GM12878 (cell line): ENCODE measurements around the gene ABL2. TPM values are rescaled to one million over a fixed set of nuclear protein-coding genes. Genes with fewer than 3 reads are reported as not detected.

ENCODE experiments used
- CBX3 ChIP-seq: fragments of 200-600 bp; sonication (generic); IDR thresholded peaks from 2 replicates; pipeline ENCODE4 v1.6.1; 2016; ENCODE audit warnings: low read depth, borderline replicate concordance
- GATAD2B ChIP-seq: fragments of 450-650 bp; conservative IDR thresholded peaks from 2 replicates; pipeline ENCODE4 v1.6.1; 2017; ENCODE audit warnings: low read depth, mild to moderate bottlenecking, moderate library complexity
- HDAC2 ChIP-seq: fragments of 200-600 bp; sonication (generic); IDR thresholded peaks from 2 replicates; pipeline ENCODE4 v1.6.1; 2017
- IRF5 ChIP-seq: fragments of 450-650 bp; IDR thresholded peaks from 2 replicates; pipeline ENCODE4 v1.6.1; 2017; ENCODE audit warnings: borderline replicate concordance
- MEF2A ChIP-seq: IDR thresholded peaks from 2 replicates; pipeline ENCODE4 v1.6.1; 2011; ENCODE audit warnings: low read depth, mild to moderate bottlenecking, low read length, moderate library complexity; ENCODE audit not compliant: insufficient read depth
- NFYA ChIP-seq: IDR thresholded peaks from 2 replicates; pipeline ENCODE4 v1.6.1; 2011; ENCODE audit warnings: low read depth, mild to moderate bottlenecking, low read length, improper control_type of control experiment, borderline replicate concordance
- NFYB ChIP-seq: IDR thresholded peaks from 2 replicates; pipeline ENCODE4 v1.6.1; 2011; ENCODE audit warnings: low read depth, mild to moderate bottlenecking, low read length, improper control_type of control experiment, moderate library complexity; ENCODE audit not compliant: insufficient read depth
- POLR2AphosphoS2 ChIP-seq: IDR thresholded peaks from 2 replicates; pipeline ENCODE4 v1.6.1; 2011; ENCODE audit warnings: low read depth, mild to moderate bottlenecking, low read length, improper control_type of control experiment, moderate library complexity
- RCOR1 ChIP-seq: conservative IDR thresholded peaks from 2 replicates; pipeline ENCODE4 v1.6.1; 2012; ENCODE audit warnings: low read depth, low read length, improper control_type of control experiment
- SMAD5 ChIP-seq: IDR thresholded peaks from 2 replicates; pipeline ENCODE4 v1.6.1; 2016; ENCODE audit warnings: antibody characterized with exemption, low read depth
- SMC3 ChIP-seq: IDR thresholded peaks from 2 replicates; pipeline ENCODE4 v1.6.1; 2011; ENCODE audit warnings: low read length, improper control_type of control experiment, borderline replicate concordance
- SP1 ChIP-seq: IDR thresholded peaks from one replicate; pipeline ENCODE4 v1.6.1; 2011; ENCODE audit warnings: low read depth, low read length
- SPI1 ChIP-seq: IDR thresholded peaks from 2 replicates; pipeline ENCODE4 v1.6.1; 2011; ENCODE audit warnings: low read depth, mild to moderate bottlenecking, low read length, moderate library complexity, borderline replicate concordance; ENCODE audit not compliant: insufficient read depth
- STAT3 ChIP-seq: IDR thresholded peaks from 2 replicates; pipeline ENCODE4 v1.6.1; 2011; ENCODE audit warnings: low read depth, low read length, improper control_type of control experiment
- TARDBP ChIP-seq: IDR thresholded peaks from 2 replicates; pipeline ENCODE4 v1.6.1; 2016; ENCODE audit warnings: borderline replicate concordance
- ZNF217 ChIP-seq: fragments of 450-650 bp; IDR thresholded peaks from 2 replicates; pipeline ENCODE4 v1.6.1; 2017; ENCODE audit warnings: antibody characterized with exemption, mild to moderate bottlenecking
- ZNF384 ChIP-seq: IDR thresholded peaks from 2 replicates; pipeline ENCODE4 v1.6.1; 2012; ENCODE audit warnings: low read depth, mild to moderate bottlenecking, low read length, improper control_type of control experiment, borderline replicate concordance
- polyA plus RNA-seq, 11 experiments: library from polyadenylated mRNA; depleted of rRNA in 4 of 11; unstranded in 6 of 11; stranded (reverse) in 5 of 11; fragments of >200 nt; fragmentation: Nextera tagmentation in 4 of 11; fragmentation: Illumina TruSeq in 1 of 11; extraction: Ambion mirVana in 4 of 11; extraction: Trizol in 1 of 11; gene quantifications; 1 replicate in 1 of 11; 2 replicates in 10 of 11; pipeline versions ENCODE4 v1.2.1 to v1.2.3, GENCODE V29; 2011 to 2016; ENCODE audit warnings: inconsistent platforms in 2 of 11, missing spikeins in 2 of 11, low read depth in 1 of 11
- total RNA-seq, 4 experiments: library from RNA; depleted of rRNA in 3 of 4; stranded (reverse); fragments of >200 nt in 3 of 4; fragmentation: Illumina TruSeq in 1 of 4; extraction: Trizol in 1 of 4; gene quantifications; 2 replicates each; pipeline versions ENCODE4 v1.2.1 to v1.2.3, GENCODE V29; 2013 to 2021
- TF ChIP-seq, protein P1 (sequence below): fragments of 450-650 bp; IDR thresholded peaks from 2 replicates; pipeline ENCODE4 v1.6.1; 2016; ENCODE audit warnings: mild to moderate bottlenecking
- TF ChIP-seq, protein P2 (sequence below): IDR thresholded peaks from 2 replicates; pipeline ENCODE4 v1.6.1; 2012; ENCODE audit warnings: improper control_type of control experiment, low read depth, low read length; ENCODE audit not compliant: insufficient replicate concordance
- TF ChIP-seq, protein P3 (sequence below): fragments of 450-650 bp; conservative IDR thresholded peaks from 2 replicates; pipeline ENCODE4 v1.6.1; 2017; ENCODE audit warnings: mild to moderate bottlenecking, moderate library complexity

Gene ABL2
- total and polyA plus RNA-seq, 10 of the 15 experiments (the other 5 are each of a cell fraction or from before 2014, with no cell fraction given): 0.57 to 9.4 (median 3.6) TPM

DNA sequence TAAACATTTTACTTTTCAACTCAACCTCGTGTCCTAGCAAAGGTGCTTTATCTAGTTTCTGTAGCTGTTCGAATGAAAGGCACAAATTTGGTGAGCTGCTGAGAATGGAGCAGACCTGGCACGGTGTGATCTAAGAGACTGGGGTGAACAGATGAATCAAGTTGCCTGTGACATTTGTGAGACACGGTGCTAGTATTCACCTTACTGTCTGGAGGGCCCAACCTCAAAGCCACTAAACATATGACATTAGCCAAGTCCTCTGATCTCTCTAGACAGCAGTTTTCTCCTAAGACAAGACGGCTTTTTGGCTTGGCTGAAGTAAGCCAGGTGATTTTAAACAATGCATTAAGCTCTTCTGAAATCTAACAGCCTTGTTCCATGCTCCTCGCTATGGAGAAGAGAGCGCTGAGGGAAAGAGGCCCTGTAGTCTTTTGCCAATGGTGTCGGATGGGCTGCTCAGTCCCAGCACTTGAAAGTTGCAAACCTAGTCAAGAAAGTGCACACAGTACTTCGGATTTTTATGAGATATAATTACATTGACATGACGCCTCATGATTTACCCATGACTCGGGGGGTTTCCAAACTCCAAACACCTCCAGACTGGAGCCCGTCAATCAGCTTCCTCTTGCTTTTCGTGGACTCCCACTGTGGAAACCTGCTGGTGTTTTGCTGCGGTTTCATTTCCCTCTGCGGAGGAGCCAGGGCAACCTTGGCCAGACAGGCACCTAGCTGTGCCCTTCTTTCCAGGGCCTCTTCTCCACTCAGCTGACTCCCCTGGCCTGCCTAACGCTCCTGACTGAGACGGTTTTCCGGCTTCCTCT is 148.4 kb downstream of the ABL2 start (continued):
- TF ChIP-seq, protein P1, sequence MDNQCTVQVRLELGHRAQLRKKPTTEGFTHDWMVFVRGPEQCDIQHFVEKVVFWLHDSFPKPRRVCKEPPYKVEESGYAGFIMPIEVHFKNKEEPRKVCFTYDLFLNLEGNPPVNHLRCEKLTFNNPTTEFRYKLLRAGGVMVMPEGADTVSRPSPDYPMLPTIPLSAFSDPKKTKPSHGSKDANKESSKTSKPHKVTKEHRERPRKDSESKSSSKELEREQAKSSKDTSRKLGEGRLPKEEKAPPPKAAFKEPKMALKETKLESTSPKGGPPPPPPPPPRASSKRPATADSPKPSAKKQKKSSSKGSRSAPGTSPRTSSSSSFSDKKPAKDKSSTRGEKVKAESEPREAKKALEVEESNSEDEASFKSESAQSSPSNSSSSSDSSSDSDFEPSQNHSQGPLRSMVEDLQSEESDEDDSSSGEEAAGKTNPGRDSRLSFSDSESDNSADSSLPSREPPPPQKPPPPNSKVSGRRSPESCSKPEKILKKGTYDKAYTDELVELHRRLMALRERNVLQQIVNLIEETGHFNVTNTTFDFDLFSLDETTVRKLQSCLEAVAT: no peak
- TF ChIP-seq TARDBP (no peak), NFYA (no peak), IRF5 (no peak), ZNF384 (no peak), ZNF217 (no peak), POLR2AphosphoS2 (no peak; the same call in 1 of the 2 replicates), HDAC2 (0 out of 2 replicates have a peak, but pooled peaks have one; percentile 42), STAT3 (no peak), SP1 (no peak), MEF2A (no peak), SMAD5 (no peak), RCOR1 (no peak), SPI1 (peak; percentile 56), SMC3 (no peak), GATAD2B (no peak; the same call in 1 of the 2 replicates), CBX3 (no peak), NFYB (no peak)
- TF ChIP-seq, protein P2, sequence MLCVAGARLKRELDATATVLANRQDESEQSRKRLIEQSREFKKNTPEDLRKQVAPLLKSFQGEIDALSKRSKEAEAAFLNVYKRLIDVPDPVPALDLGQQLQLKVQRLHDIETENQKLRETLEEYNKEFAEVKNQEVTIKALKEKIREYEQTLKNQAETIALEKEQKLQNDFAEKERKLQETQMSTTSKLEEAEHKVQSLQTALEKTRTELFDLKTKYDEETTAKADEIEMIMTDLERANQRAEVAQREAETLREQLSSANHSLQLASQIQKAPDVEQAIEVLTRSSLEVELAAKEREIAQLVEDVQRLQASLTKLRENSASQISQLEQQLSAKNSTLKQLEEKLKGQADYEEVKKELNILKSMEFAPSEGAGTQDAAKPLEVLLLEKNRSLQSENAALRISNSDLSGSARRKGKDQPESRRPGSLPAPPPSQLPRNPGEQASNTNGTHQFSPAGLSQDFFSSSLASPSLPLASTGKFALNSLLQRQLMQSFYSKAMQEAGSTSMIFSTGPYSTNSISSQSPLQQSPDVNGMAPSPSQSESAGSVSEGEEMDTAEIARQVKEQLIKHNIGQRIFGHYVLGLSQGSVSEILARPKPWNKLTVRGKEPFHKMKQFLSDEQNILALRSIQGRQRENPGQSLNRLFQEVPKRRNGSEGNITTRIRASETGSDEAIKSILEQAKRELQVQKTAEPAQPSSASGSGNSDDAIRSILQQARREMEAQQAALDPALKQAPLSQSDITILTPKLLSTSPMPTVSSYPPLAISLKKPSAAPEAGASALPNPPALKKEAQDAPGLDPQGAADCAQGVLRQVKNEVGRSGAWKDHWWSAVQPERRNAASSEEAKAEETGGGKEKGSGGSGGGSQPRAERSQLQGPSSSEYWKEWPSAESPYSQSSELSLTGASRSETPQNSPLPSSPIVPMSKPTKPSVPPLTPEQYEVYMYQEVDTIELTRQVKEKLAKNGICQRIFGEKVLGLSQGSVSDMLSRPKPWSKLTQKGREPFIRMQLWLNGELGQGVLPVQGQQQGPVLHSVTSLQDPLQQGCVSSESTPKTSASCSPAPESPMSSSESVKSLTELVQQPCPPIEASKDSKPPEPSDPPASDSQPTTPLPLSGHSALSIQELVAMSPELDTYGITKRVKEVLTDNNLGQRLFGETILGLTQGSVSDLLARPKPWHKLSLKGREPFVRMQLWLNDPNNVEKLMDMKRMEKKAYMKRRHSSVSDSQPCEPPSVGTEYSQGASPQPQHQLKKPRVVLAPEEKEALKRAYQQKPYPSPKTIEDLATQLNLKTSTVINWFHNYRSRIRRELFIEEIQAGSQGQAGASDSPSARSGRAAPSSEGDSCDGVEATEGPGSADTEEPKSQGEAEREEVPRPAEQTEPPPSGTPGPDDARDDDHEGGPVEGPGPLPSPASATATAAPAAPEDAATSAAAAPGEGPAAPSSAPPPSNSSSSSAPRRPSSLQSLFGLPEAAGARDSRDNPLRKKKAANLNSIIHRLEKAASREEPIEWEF: no peak
- TF ChIP-seq, protein P3, sequence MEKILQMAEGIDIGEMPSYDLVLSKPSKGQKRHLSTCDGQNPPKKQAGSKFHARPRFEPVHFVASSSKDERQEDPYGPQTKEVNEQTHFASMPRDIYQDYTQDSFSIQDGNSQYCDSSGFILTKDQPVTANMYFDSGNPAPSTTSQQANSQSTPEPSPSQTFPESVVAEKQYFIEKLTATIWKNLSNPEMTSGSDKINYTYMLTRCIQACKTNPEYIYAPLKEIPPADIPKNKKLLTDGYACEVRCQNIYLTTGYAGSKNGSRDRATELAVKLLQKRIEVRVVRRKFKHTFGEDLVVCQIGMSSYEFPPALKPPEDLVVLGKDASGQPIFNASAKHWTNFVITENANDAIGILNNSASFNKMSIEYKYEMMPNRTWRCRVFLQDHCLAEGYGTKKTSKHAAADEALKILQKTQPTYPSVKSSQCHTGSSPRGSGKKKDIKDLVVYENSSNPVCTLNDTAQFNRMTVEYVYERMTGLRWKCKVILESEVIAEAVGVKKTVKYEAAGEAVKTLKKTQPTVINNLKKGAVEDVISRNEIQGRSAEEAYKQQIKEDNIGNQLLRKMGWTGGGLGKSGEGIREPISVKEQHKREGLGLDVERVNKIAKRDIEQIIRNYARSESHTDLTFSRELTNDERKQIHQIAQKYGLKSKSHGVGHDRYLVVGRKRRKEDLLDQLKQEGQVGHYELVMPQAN: no peak
